ENCODE data around the gene KAT6B. TPM values are rescaled to one million over a fixed set of nuclear protein-coding genes. Genes with fewer than 3 reads are reported as not detected.
A peak's percentile ranks its signal among the peaks of the same experiment; 100 is the strongest.

Gene KAT6B
- total and polyA plus RNA-seq, 2 donors (not counting 1 experiment from before 2014, with no cell fraction given), result 8.6 to 111 TPM

DNA sequence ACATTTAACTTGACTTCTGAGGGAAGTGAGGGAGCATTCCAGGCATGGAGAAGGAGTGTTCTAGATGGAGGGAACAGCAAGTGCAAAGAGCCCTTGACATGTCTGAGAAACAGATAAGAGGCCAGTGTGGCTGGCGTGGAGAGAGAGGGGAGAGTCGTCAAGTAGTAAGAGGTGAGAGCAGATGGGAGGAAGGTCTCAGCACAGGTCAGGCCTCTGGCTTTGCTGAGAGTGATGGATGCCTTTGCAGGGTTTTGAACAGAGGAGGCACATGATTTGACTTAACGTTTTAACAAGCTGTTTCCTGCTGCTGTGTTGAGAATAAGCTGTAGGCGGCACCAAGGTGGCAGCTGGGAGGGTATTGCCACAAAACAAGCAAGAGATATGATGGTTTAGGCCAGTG lies 97.2 kb downstream of the KAT6B start:
- TF ChIP-seq EZH2 (IDR thresholded peaks at IDR 0.05; ENCODE audit: borderline replicate concordance, insufficient read depth, low read depth, low read length, poor library complexity, severe bottlenecking), result no peak
- TF ChIP-seq, protein P1, sequence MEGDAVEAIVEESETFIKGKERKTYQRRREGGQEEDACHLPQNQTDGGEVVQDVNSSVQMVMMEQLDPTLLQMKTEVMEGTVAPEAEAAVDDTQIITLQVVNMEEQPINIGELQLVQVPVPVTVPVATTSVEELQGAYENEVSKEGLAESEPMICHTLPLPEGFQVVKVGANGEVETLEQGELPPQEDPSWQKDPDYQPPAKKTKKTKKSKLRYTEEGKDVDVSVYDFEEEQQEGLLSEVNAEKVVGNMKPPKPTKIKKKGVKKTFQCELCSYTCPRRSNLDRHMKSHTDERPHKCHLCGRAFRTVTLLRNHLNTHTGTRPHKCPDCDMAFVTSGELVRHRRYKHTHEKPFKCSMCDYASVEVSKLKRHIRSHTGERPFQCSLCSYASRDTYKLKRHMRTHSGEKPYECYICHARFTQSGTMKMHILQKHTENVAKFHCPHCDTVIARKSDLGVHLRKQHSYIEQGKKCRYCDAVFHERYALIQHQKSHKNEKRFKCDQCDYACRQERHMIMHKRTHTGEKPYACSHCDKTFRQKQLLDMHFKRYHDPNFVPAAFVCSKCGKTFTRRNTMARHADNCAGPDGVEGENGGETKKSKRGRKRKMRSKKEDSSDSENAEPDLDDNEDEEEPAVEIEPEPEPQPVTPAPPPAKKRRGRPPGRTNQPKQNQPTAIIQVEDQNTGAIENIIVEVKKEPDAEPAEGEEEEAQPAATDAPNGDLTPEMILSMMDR (IDR thresholded peaks at IDR 0.05), result no peak
- Histone ChIP-seq H4K20me1 (ENCODE audit: control insufficient read depth, insufficient read depth, low read length, poor library complexity, severe bottlenecking) (peaks cover 12% of the 10 kb centered on the region), H3K9me3 (ENCODE audit: control extremely low read depth in 1 of 3, control insufficient read depth in 2 of 3, insufficient read depth in 1 of 3, low read length in 2 of 3) (peaks cover 0 to 11% (median 11%) of the 10 kb centered on the region in 3 donors), H3K4me3 (ENCODE audit: control extremely low read depth in 1 of 5, extremely low read depth in 1 of 5, insufficient read depth in 1 of 5, low read depth in 2 of 5, low read length in 4 of 5) (no peak overlapping the region), H3K36me3 (replicated peaks in 1 of 2; ENCODE audit: control extremely low read depth in 1 of 2, control insufficient read depth in 1 of 2, extremely low read depth in 1 of 2, insufficient read depth in 2 of 2, low read length in 1 of 2) (peaks cover 0 to 1% of the 10 kb centered on the region in 2 experiments), H2AFZ (ENCODE audit: insufficient read depth, low read depth, low read length, poor library complexity, severe bottlenecking) (no peak overlapping the region), H3K27ac (ENCODE audit: low read length in 2 of 2) (no peak overlapping the region), H3K27me3 (replicated peaks in 1 of 4; ENCODE audit: control extremely low read depth in 1 of 4, control insufficient read depth in 3 of 4, insufficient read depth in 4 of 4, low read length in 3 of 4) (no peaks in the 10 kb centered on the region), H3K79me2 (ENCODE audit: control insufficient read depth, insufficient read depth, low read length) (peaks cover 72% of the 10 kb centered on the region), H3K9ac (ENCODE audit: low read length) (no peak overlapping the region), H3K4me2 (replicated peaks; ENCODE audit: low read depth, low read length, poor library complexity, severe bottlenecking) (no peak overlapping the region), H3K4me1 (ENCODE audit: control insufficient read depth in 2 of 2, insufficient read depth in 2 of 2, low read length in 2 of 2) (no peaks in the 10 kb centered on the region)
- Mint-ChIP-seq H3K27ac (no peak overlapping the region), H3K4me1 (peaks cover 27% of the 10 kb centered on the region), H3K4me3 (no peak overlapping the region), H3K9me3 (ENCODE audit: insufficient read depth) (no peaks in the 10 kb centered on the region), H3K27me3 (no peaks in the 10 kb centered on the region)
- DNase-seq (no peak), ATAC-seq (ENCODE audit: low read depth) (peak; percentile 24)
- intact Hi-C loops (cut with micrococcal nuclease), result no loop called here
- CTCF ChIA-PET, result no interaction called here
- 51% methylated on average over 4 of the region's 4 CpGs for WGBS (ENCODE audit: insufficient coverage)
- POLR2A ChIA-PET, result no interaction called here

- Mint-ChIP-seq H3K27ac (no peak overlapping the region), H3K27me3 (no peaks in the 10 kb centered on the region), H3K4me1 (peaks cover 27% of the 10 kb centered on the region), H3K4me3 (no peak overlapping the region), H3K9me3 (ENCODE audit: insufficient read depth) (no peaks in the 10 kb centered on the region)
- no peak for TF ChIP-seq EZH2 (IDR thresholded peaks at IDR 0.05; ENCODE audit: borderline replicate concordance, insufficient read depth, low read depth, low read length, poor library complexity, severe bottlenecking)
- TF ChIP-seq, protein P1 (IDR thresholded peaks at IDR 0.05), result no peak
- Histone ChIP-seq H3K9me3 (ENCODE audit: control extremely low read depth in 1 of 3, control insufficient read depth in 2 of 3, insufficient read depth in 1 of 3, low read length in 2 of 3) (peaks cover 0 to 8% (median 2%) of the 10 kb centered on the region in 3 donors), H3K4me1 (ENCODE audit: control insufficient read depth in 2 of 2, insufficient read depth in 2 of 2, low read length in 2 of 2) (no peaks in the 10 kb centered on the region), H3K79me2 (ENCODE audit: control insufficient read depth, insufficient read depth, low read length) (peaks cover 74% of the 10 kb centered on the region), H3K27me3 (replicated peaks in 1 of 4; ENCODE audit: control extremely low read depth in 1 of 4, control insufficient read depth in 3 of 4, insufficient read depth in 4 of 4, low read length in 3 of 4) (no peaks in the 10 kb centered on the region), H3K4me2 (replicated peaks; ENCODE audit: low read depth, low read length, poor library complexity, severe bottlenecking) (no peak overlapping the region), H3K36me3 (replicated peaks in 1 of 2; ENCODE audit: control extremely low read depth in 1 of 2, control insufficient read depth in 1 of 2, extremely low read depth in 1 of 2, insufficient read depth in 2 of 2, low read length in 1 of 2) (peaks cover 0 to 1% of the 10 kb centered on the region in 2 experiments), H3K4me3 (ENCODE audit: control extremely low read depth in 1 of 5, extremely low read depth in 1 of 5, insufficient read depth in 1 of 5, low read depth in 2 of 5, low read length in 4 of 5) (no peak overlapping the region), H3K9ac (ENCODE audit: low read length) (no peak overlapping the region), H3K27ac (ENCODE audit: low read length in 2 of 2) (no peak overlapping the region), H2AFZ (ENCODE audit: insufficient read depth, low read depth, low read length, poor library complexity, severe bottlenecking) (no peak overlapping the region), H4K20me1 (ENCODE audit: control insufficient read depth, insufficient read depth, low read length, poor library complexity, severe bottlenecking) (peaks cover 12% of the 10 kb centered on the region)
- CTCF ChIA-PET, result no interaction called here
- intact Hi-C loops (cut with micrococcal nuclease), result no loop called here
- WGBS (ENCODE audit: insufficient coverage), result 100% methylated on average over 1 of the region's 5 CpGs
- POLR2A ChIA-PET, result no interaction called here
- no peak for ATAC-seq (ENCODE audit: low read depth)
- DNase-seq, result no peak
Measured at GRCh38 chr10:74924251-74924963, 98.0 kb downstream of the KAT6B start.
